GM21390 (cell line): Measurements from ENCODE around the gene DIPK1A.
A peak's percentile ranks its signal among the peaks of the same experiment; 100 is the strongest.

Experiments
- ATAC-seq: cut with Tn5 transposase; IDR thresholded peaks from one replicate; pipeline ENCODE4 v1.9.1; 2021; ENCODE audit not compliant: unreplicated experiment

The DIPK1A gene

GRCh38 chr1:92879316-92879968 lies 81.8 kb downstream of the DIPK1A start:
- ATAC-seq = no peak

- peak; percentile 81 for ATAC-seq
These were observed 83.5 kb downstream of the DIPK1A start for GRCh38 chr1:92877792-92878191.

GRCh38 chr1:92877081-92877711 lies 84.1 kb downstream of the DIPK1A start:
- no peak for ATAC-seq

DNA sequence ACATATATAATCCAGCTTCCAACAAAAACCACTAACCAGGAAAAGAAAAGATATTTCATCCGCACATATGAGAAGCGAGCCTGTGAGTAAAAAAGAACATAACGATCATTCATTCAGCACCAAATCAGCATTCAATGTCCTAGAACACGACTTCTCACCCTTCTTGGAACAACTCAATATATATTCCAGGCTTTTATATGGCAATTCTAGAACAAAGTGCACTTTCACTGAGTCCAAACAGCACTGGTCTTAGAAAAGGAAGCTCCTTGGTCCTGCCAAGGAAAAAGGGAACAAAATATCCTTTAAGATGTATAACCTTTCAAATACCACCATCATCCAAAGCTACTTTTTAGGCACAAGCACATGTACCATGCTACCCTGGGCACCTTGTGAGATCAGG lies 84.9 kb downstream of the DIPK1A start:
- ATAC-seq = no peak

DNA sequence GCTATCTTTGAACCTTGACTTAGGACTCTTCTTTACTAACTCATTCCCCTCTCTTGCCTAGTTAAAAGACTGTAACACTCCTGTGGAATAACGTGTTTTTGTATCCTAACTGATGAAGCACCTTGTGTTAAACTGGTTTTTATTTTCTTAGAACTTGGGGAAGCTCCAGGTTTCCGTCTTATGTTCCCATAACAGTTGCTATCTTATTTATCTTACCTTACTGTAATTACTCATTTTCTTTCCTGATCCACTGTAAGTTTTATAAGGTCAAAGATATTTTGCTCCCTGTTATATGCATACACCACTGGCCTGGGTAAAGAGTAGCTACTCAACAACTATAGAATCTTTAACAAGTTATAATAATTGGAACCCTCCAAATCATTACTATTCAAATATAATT lies 86.3 kb downstream of the DIPK1A start:
- ATAC-seq = no peak

- ATAC-seq = no peak
These were observed 88.5 kb downstream of the DIPK1A start for GRCh38 chr1:92872719-92873118.

DNA sequence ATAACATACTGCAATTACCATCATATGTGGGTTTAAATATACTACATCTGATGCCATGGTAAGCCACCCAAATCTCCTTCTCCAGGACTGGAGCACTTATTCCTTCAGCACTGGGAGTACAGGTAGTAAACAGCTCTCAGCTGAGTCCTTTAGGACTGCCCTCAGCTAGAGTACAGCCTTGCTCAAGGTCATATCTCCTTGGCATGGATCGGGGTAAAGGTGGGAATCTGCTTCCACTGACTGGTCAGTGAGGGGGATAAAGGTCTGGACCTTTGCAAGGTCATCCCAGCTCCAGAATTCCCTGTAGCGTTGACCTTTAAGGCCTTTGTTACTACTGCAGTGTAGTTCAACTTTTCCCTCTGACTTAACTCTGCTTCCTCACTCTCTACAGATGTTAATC lies 90.7 kb downstream of the DIPK1A start:
- ATAC-seq = no peak

DNA sequence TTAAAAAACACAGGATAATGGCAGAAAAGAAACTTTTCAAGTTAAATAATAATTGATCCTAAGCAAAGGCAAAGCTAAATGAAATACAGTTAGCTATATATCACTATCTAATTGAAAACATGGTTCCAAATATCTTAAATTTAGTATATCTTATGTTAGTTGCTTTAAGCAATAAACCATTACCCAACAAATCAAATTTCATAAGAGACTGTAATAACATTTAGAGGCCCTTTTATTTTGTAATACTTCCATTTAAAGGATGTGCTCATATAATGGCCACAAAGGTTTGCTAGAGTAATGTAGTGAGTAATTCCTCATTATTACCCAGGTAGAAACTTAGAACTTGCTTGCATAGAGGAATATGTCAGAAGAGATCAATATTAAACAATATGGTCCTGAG lies 97.1 kb downstream of the DIPK1A start:
- ATAC-seq = no peak

DNA sequence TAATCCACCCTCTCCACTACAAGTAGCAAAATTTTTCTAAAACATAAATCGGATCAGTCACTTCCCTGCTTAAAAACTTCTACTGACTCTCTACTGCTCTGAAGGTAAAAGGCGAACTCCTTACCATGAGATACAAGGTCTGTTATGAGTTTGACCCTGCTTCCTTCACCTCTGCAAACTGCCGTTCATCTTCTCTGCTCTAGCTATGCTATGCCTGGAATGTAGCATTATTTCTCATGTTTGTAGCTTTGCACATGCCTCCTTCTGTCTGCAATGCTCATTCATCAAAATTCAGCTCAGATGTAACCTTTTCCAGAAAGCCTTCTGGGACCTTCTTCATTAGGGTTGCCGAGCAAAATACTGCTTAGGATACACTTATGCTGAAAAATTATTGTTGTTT lies 98.7 kb downstream of the DIPK1A start:
- ATAC-seq = no peak

DNA sequence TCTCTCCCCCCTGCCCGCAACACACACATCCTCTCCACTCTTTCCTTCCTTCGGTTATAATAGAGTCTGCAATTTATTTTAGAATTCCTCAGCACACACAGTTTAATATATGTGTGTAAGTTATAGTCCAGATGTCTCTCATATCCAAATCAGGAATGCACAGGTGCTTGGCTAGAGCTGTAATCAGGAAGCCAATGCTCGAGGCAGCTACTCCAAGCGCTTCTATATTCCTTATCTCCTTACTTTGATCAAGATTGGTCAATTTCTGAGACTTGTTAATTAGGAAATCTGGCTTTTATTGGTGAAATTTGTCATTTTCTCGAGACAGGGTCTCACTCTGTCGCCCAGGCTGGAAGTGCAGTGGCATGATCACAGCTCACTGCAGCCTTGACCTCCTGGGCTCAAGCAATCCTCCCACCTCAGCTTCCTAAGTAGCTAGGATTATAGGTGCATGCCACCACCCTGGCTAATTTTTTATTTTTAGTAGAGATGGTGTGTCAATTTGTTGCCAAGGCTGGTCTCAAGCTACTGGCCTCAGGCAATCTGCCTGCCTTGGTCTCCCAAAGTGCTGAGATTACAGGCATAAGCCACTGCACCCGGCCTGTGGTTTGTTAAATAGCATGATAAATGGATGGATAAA lies 101.7 kb downstream of the DIPK1A start:
- no peak for ATAC-seq

GRCh38 chr1:92858564-92859399 lies 102.5 kb downstream of the DIPK1A start:
- ATAC-seq = peak; percentile 67

GRCh38 chr1:92857817-92858216 lies 103.4 kb downstream of the DIPK1A start:
- no peak for ATAC-seq

DNA sequence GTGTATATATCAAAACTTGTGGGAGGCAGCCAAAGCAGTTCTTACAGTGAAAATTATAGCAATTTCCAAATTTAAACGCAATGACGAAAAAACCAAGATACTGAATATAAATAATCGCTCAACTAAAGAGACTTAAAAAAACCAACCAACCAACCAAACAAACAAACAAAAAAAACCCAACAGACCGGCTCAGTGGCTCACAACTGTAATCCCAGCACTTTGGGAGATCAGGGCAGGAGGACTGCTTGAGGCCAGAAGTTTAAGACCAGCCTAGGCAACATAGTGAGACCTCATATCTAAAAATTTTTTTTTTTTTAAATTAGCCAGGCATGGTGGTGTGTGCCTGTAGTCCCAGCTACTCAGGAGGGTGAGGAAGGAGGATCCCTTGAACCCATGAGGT lies 106.0 kb downstream of the DIPK1A start:
- ATAC-seq = no peak

DNA sequence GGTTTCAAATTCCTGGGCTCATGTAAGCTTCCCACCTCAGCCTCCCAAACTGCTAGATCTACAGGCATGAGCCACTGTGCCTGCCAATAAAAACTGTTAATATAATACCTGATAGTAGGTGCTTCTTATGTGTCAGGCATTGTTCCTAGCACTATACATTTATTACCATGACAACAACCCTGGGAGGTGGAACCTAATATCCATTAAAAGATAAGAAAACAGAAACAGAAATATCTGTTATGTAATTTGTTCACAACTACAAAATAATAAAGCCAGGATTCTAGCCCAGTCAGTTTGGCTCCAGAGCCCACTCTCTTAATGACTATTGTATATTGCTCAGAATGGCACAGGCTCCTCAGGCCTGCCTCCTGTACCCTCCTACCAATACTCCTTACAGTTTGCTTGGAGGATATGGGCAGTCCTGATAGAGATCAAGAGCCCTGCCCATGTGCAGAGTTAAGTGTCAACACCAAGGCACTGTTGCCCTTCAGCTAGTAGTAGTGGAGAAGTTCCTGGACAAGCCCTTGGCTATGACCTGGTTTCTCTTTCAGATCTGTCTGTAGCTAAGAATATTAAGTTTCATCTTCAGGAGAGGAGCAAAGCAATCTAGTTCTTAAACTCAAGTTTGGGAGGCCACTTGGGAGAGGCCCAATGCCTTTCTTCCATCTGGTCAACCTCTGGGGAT lies 107.0 kb downstream of the DIPK1A start:
- no peak for ATAC-seq

DNA sequence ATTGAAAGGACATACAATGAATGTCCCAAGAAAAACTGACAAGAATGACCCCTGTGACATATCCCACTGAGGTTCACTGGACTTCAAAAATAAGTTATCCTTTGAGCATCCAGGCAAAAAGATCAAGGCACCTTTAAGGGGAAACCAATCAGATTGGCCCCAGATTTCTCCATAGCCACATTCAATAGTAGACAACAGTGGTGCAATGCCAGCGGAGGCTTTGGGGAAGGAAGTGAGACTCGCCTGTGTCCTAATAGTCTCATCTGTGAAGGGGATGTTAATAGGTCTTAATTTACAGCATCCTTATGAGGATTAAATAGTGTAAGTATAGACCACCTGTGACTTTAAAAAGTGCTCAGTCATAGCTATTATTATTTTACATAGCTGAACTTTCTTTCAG lies 108.0 kb downstream of the DIPK1A start:
- no peak for ATAC-seq

DNA sequence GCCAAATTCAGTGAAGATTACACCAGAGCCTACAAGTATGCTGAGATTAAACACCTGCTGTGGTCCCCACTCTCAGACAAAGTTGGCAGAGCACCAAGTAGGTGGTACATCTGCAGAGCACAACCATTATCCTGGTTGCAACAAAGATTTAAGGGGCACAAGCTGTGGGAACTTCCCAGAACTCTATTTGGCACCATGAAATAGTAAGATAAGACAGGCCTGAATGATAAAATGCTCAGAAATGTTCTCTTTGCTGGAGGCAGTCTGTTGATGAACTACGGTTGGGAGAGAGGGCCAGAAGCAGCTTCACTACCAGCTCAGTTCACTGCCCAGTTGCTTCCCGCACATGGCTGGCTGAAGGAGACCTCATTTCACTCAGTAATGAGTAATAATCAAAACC lies 109.5 kb downstream of the DIPK1A start:
- ATAC-seq = no peak

DNA sequence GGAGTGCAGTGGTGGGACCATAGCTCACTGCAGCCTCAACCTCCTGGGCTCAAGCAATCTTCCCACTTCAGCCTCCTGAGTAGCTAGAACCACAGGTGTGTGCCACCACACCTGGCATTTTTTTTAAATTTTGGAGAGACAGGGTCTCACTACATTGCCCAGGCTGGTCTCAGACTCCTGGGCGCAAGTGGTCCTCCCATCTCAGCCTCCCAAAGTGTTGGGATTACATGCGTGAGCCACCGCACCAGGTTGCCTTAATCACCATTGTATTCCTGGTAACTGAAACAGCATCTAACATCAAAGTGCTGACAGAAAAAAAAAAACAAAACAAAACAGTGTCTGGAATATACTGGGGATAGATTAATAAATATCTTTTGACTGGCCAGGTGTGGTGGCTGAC lies 111.2 kb downstream of the DIPK1A start:
- ATAC-seq = no peak

- no peak for ATAC-seq
These were observed 113.1 kb downstream of the DIPK1A start for GRCh38 chr1:92848201-92848600.

GRCh38 chr1:92845908-92846307 lies 115.4 kb downstream of the DIPK1A start:
- no peak for ATAC-seq

- ATAC-seq = no peak
These were observed 116.8 kb downstream of the DIPK1A start for GRCh38 chr1:92844439-92844838.
